ENCODE results near the gene ZBED5.

DNA sequence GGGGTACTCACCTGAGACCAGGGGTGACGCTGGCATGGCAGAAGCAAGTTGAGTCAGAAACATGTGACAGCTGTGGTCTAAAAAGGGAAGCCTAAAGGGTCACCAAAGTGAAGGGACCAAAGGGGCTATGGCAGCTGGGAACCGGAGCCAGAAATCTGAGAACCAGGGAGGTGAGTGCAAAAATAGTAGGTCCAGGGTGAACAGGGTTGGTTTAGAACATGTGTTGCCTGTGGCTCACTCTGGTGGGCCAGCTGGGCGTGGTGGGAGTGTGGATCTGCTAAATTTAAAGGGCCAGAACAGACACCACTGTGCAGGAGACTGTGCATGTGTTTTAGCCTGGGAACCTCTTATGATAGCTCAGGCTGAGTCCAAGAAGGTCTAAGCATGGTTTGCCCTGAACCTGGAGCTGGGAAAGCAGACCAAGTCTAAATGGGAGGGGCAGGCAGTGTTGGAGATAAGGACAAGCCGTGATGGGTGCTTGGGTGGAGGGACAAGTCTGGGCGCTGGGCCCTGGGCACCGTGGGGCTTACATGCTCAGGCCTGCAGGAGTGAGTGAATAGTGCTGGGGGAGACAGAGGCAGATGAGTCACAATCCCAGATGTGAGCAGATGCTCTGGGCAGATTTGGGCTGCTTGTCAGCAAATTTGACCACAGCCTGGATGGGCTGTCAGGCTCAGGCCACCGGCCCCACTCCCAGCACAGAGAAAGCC is 41.4 kb upstream of the ZBED5 start:
- TF ChIP-seq, protein P1, sequence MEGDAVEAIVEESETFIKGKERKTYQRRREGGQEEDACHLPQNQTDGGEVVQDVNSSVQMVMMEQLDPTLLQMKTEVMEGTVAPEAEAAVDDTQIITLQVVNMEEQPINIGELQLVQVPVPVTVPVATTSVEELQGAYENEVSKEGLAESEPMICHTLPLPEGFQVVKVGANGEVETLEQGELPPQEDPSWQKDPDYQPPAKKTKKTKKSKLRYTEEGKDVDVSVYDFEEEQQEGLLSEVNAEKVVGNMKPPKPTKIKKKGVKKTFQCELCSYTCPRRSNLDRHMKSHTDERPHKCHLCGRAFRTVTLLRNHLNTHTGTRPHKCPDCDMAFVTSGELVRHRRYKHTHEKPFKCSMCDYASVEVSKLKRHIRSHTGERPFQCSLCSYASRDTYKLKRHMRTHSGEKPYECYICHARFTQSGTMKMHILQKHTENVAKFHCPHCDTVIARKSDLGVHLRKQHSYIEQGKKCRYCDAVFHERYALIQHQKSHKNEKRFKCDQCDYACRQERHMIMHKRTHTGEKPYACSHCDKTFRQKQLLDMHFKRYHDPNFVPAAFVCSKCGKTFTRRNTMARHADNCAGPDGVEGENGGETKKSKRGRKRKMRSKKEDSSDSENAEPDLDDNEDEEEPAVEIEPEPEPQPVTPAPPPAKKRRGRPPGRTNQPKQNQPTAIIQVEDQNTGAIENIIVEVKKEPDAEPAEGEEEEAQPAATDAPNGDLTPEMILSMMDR (IDR thresholded peaks at IDR 0.05), result no peak
- no peak for TF ChIP-seq ZFX (IDR thresholded peaks at IDR 0.05; ENCODE audit: borderline replicate concordance)

All from 22Rv1 (cell line).